Stimulated activated CD4-positive, alpha-beta T cell treated with anti-CD3 and anti-CD28 coated beads, Interleukin-4, amount 100 ng/mL, for 1 hour (primary cell): Measurements from ENCODE around the gene GIPC2.
"Not testable (repeated sequence)": the region's sequence is repeated elsewhere in the genome, so short reads cannot be mapped to it uniquely, and the experiment has no call there.

Experiments used
- DNase-seq: peaks from one replicate; pipeline ENCODE4 v3.0.0-alpha.2; 2020

The GIPC2 gene

GRCh38 chr1:78101051-78101450, 55.3 kb downstream of the GIPC2 start:
- DNase-seq, result no peak

- DNase-seq, result no peak
These were observed 55.7 kb downstream of the GIPC2 start for GRCh38 chr1:78101514-78101913.

- no peak for DNase-seq
These were observed 56.3 kb downstream of the GIPC2 start for GRCh38 chr1:78102082-78102481.

- no peak for DNase-seq
These were observed 57.1 kb downstream of the GIPC2 start for GRCh38 chr1:78102916-78103315.

GRCh38 chr1:78104322-78104721, 58.6 kb downstream of the GIPC2 start:
- no peak for DNase-seq

GRCh38 chr1:78109659-78110058, 63.9 kb downstream of the GIPC2 start:
- not testable (repeated sequence) for DNase-seq

- DNase-seq, result no peak
These were observed 67.6 kb downstream of the GIPC2 start for GRCh38 chr1:78113156-78113916.

- DNase-seq, result peak; percentile 40
These were observed 68.5 kb downstream of the GIPC2 start for GRCh38 chr1:78114034-78114956.

- DNase-seq, result not testable (repeated sequence)
These were observed 74.7 kb downstream of the GIPC2 start for GRCh38 chr1:78120485-78120884.

GRCh38 chr1:78121710-78122109, 75.9 kb downstream of the GIPC2 start:
- DNase-seq, result no peak

- no peak for DNase-seq
These were observed 76.6 kb downstream of the GIPC2 start for GRCh38 chr1:78122389-78122788.

GRCh38 chr1:78126506-78126905, 80.7 kb downstream of the GIPC2 start:
- no peak for DNase-seq

- no peak for DNase-seq
These were observed 86.6 kb downstream of the GIPC2 start for GRCh38 chr1:78132174-78132947.

GRCh38 chr1:78132948-78133322, 87.2 kb downstream of the GIPC2 start:
- DNase-seq, result no peak

GRCh38 chr1:78136680-78137079, 90.9 kb downstream of the GIPC2 start:
- DNase-seq, result no peak

- no peak for DNase-seq
These were observed 95.9 kb downstream of the GIPC2 start for GRCh38 chr1:78141531-78142231.

- DNase-seq, result no peak
These were observed 97.0 kb downstream of the GIPC2 start for GRCh38 chr1:78142736-78143135.

- DNase-seq, result no peak
These were observed 97.4 kb downstream of the GIPC2 start for GRCh38 chr1:78143152-78143551.

- DNase-seq, result no peak
These were observed 97.9 kb downstream of the GIPC2 start for GRCh38 chr1:78143673-78144072.

GRCh38 chr1:78145105-78145580, 99.4 kb downstream of the GIPC2 start:
- DNase-seq, result no peak

GRCh38 chr1:78146205-78146771, 100.5 kb downstream of the GIPC2 start:
- no peak for DNase-seq

- no peak for DNase-seq
These were observed 101.3 kb downstream of the GIPC2 start for GRCh38 chr1:78147031-78147430.
